ENCODE data around the gene RNF125. TPM values are rescaled to one million over a fixed set of nuclear protein-coding genes. Genes with fewer than 3 reads are reported as not detected.

The RNF125 gene
- total and polyA plus RNA-seq, 10 of the 15 experiments (the other 5 are each of a cell fraction or from before 2014, with no cell fraction given): 0.79 to 3.9 (median 2.9) TPM

- no peaks in the 10 kb centered on the region for H3K36me3 ChIP-seq (ENCODE audit: control insufficient read depth in 2 of 2, insufficient read depth in 2 of 2, low read length in 1 of 2)
- no peaks in the 10 kb centered on the region for H3K9me3 ChIP-seq (replicated peaks; ENCODE audit: control insufficient read depth, insufficient read depth, low read length)
- no peaks in the 10 kb centered on the region for H3K27me3 ChIP-seq (replicated peaks in 1 of 2; ENCODE audit: control insufficient read depth in 2 of 2, insufficient read depth in 2 of 2, low read length in 1 of 2)
- H3K27ac ChIP-seq (ENCODE audit: control insufficient read depth, insufficient read depth): no peak overlapping the region
- BruUV-seq (replicated peaks): no TSS peak
- H3K4me3 ChIP-seq: no peak overlapping the region
- no peaks in the 10 kb centered on the region for H4K20me1 ChIP-seq (ENCODE audit: control insufficient read depth, insufficient read depth)
- H3K4me1 ChIP-seq (ENCODE audit: control insufficient read depth, insufficient read depth, low read length): no peaks in the 10 kb centered on the region
- no peak overlapping the region for H3K9ac ChIP-seq (ENCODE audit: control insufficient read depth, insufficient read depth, low read length)
- no peak for TF ChIP-seq USF2 (IDR thresholded peaks at IDR 0.05; ENCODE audit: borderline replicate concordance, low read depth, low read length)
- TF ChIP-seq TCF7 (IDR thresholded peaks at IDR 0.05; ENCODE audit: borderline replicate concordance): no peak
- no peak for TF ChIP-seq HSF1 (IDR thresholded peaks at IDR 0.05; ENCODE audit: low read depth, low read length)
- no peak for TF ChIP-seq SP1 (IDR thresholded peaks at IDR 0.05; ENCODE audit: low read depth, low read length)
- no peak for TF ChIP-seq ZNF207 (IDR thresholded peaks at IDR 0.05; ENCODE audit: borderline replicate concordance)
- TF ChIP-seq JUNB (IDR thresholded peaks at IDR 0.05): no peak
- no peaks in the 10 kb centered on the region for H3K79me2 ChIP-seq (ENCODE audit: control insufficient read depth, insufficient read depth, low read length)
- H2AFZ ChIP-seq (ENCODE audit: control insufficient read depth, low read depth, low read length): no peak overlapping the region
- ATAC-seq (no peak), FAIRE-seq (no peak), DNase-seq (ENCODE audit: low read depth, low spot score) (no peak)
- intact Hi-C loops (cut with micrococcal nuclease; ENCODE audit: unreplicated experiment): no loop called here
- no peak overlapping the region for H3K4me2 ChIP-seq (ENCODE audit: control insufficient read depth, insufficient read depth)
- POLR2A ChIA-PET: no interaction called here
- in situ Hi-C loops (cut with MboI): no loop called here
- RAD21 ChIA-PET (ENCODE audit: unreplicated experiment): interaction anchor here (1.2 kb wide), 1 partner anchor 10 kb away, joined by 3 read pairs; no protein-coding TSS in a partner anchor
- CTCF ChIA-PET: interaction anchor here (0.6 kb wide), 1 partner anchor 32 kb away, joined by 3 read pairs; no protein-coding TSS in a partner anchor
- SMC1A ChIA-PET (ENCODE audit: uncharacterized antibody, unreplicated experiment): no interaction called here
- 96% methylated on average over 1 of the region's 1 CpG for WGBS (ENCODE audit: insufficient coverage, insufficient replicate concordance, low lambda C conversion rate, missing lambda C conversion rate)
These were observed 55.6 kb downstream of the RNF125 start for GRCh38 chr18:32074206-32074605.

Measured in GM12878 (cell line).